Left forelimb (tissue), 1 donor: ENCODE data around the gene RASAL3.

ENCODE experiments used
- DNase-seq: peaks from one replicate; pipeline ENCODE4 v3.0.0-alpha.2; 2018; ENCODE audit warnings: low spot score

RASAL3 gene

DNA sequence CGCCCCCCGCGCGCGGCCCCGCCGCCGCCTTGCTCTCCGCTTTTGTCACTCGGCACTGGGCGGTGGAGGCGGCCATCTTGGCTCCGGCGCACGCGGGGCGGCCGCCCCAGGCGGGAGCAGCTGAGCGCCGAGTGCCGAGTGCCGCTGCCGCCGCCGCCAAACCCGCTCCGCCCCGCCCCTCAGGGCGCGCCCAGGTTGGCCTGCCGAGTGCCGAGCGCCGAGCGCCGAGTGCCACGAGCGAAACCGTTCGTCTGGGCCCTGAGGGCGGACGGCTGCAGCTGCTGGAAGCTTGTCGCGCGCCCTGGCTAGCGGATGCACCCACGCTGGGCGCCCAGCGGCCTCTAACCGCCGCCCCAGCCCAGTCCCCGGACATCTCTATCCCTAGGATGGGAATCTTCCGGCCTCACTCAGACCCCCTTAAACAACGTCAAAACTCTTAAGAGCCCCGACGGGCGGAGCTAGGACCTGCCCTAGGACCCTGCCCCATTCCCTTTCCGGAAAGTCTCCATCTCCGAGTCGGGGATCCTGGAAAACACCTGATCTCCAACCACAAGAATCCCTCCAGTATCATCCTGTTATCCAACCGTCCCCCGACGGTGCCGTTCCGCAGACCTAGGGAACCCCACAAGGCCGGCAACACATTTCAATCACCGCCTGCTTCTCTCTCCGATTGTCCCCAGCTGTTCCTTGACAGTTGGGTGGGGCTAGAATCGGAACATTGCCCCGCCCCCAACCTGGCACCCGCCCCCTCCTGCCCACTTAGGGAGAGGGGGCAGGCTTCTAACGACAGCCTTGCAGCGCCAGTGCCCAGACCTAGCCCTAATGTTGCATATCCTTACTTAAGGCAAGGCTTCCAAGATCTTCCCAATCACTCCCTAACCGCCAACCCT, 31.5 kb downstream of the RASAL3 start:
- DNase-seq, result peak; percentile 96

GRCh38 chr19:15432018-15432494, 32.3 kb downstream of the RASAL3 start:
- no peak for DNase-seq

DNA sequence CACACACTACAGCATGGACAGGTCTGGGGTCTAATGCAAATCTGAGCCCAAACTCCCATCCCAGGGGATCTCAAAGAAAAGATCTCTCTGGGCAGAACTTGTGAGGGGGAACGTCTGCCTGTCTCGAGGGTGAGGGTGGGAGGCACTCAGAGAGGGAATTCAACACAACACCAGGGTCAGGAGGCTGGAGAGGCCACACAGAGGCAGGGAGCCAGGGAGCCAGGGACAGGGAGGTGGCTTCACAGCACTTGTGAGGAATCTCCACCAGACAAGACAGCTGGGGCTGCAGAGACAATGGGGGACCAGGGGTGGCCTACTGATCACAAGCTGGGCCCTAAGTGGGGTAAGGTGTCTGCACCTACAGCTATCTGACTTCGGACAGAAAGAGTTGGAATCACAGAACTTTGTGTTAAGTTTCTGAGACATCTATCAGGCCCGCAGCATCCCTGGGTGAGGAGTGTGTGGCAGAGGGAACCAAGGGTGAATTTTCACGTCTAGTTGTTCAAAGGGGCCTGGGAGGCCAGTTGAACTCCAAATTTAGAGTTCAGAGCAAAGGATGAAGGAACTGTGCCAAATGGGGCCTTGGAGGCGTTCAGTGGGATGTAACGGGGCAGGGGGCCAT, 32.8 kb downstream of the RASAL3 start:
- no peak for DNase-seq

DNA sequence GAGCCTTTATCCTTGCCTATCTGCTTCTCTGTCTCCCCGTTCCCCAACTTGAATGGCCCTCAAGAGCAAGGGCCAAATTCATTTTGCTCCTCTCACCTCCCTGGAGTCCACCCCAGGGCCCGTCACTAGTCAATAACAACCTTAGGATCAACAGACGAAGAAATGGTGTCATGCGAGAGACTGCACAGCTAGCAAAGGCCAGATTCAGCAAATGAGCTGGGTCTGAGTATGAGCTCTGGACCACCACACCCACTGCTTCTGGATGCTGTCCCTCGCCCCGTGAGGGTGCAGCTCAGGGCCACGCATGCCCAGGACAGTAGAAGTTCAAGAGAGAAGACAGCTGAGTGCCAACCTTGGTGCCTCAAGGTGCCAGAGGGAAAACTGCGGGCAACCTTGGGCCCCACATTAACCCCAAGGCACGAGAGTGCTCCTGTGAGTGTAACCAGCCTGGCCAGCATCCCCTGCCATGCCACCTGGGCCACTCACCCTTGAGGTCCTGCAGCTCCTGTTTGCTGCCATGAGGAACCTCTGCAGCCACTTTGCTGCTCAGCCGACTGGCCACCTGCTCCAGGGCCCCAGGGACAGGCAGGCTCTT, 33.7 kb downstream of the RASAL3 start:
- DNase-seq, result no peak

- DNase-seq, result no peak
Measured at GRCh38 chr19:15429825-15430467, 34.4 kb downstream of the RASAL3 start.

- DNase-seq, result no peak
Measured at GRCh38 chr19:15428956-15429824, 35.2 kb downstream of the RASAL3 start.

- no peak for DNase-seq
Measured at GRCh38 chr19:15427991-15428471, 36.3 kb downstream of the RASAL3 start.

DNA sequence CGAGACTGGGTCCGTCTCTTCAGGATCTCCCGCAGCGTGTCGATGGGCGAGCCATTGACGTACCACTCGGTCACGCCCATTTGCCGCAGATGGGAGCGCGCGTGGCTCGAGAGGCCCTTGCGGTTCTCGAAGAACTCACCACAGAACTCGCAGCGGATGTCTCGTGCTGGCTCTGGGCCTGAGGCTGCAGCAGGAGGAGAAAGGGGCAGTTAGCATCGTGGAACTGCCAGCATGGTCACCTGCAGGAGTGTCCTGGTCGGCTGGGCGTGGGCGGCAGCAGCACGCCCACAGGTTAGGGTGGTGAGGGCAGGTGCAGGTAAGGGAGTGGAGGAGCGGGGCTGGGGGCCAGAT, 37.0 kb downstream of the RASAL3 start:
- no peak for DNase-seq

- no peak for DNase-seq
Measured at GRCh38 chr19:15426485-15427349, 37.6 kb downstream of the RASAL3 start.

- no peak for DNase-seq
Measured at GRCh38 chr19:15425321-15425950, 38.9 kb downstream of the RASAL3 start.

- DNase-seq, result no peak
Measured at GRCh38 chr19:15424692-15425272, 39.6 kb downstream of the RASAL3 start.

GRCh38 chr19:15424121-15424520, 40.2 kb downstream of the RASAL3 start:
- no peak for DNase-seq

- no peak for DNase-seq
Measured at GRCh38 chr19:15423130-15423529, 41.2 kb downstream of the RASAL3 start.

DNA sequence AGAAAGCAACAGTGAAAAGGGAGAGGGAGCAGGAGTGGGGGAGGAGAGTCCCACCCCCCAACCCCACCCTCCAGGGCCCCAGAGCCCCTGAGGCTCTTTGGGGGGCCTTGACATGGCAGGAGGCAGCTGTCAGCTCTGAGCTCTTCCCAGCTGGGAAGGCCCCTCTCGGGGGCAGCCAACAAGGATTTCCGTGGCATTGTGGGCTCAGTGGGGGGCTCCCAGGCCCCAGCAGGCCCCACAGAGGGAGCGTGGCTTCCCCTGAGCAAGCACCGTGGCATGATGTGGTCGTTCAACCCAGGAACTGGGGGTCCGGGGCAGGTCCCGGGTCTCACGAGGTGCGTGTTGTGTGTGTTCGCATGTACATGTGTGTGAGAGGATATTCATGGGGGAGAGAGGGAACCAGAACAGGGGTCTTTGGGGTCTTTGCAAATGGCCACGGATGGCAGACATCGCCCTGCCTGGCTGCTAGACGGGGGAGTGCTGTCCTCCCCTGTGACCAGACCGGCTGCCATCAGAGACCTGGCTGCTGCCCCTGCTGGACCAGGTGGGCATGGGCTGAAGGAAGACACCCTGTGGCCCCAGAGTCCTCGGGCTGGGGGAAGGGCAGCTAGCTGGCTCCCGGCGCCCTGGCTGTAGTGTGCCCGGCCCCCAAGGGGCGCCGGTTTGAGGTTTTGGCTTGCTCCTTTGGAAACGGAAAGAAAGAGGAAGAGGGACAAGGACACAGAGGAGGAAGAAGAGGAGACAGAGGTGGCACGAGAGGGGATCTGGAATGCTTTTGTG, 41.9 kb downstream of the RASAL3 start:
- DNase-seq, result no peak

GRCh38 chr19:15421721-15422260, 42.6 kb downstream of the RASAL3 start:
- peak; percentile 79 for DNase-seq

DNA sequence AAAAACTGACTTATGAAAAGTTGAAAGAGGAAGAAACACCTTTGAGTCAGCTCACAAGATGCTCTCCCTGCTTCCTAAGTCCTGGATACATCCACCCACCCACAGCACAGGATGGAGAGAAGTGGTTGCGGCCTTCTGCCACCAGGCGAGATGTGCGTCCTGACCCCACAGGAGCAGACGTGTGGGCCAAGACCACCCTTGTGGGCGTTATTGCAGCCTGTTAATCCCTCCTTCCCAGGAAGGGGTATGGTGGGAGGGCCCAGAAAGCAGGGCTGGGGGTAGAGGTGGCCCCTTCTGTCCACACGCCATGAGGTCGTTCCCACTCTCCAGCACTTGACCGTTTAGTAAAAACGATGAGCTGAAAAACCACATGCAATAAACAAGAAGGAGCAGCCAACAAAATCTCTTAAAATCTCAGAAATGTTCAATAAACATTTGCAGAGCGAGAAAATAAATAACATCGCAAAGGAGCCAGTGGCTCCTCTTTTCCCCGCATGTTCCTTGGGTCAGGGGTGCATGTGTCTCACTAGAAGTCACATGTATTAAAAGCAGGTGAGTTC, 43.1 kb downstream of the RASAL3 start:
- no peak for DNase-seq

- no peak for DNase-seq
Measured at GRCh38 chr19:15419413-15420025, 44.8 kb downstream of the RASAL3 start.
